ENCODE results near the gene UBE2B.
"Not testable (repeated sequence)": the region's sequence is repeated elsewhere in the genome, so short reads cannot be mapped to it uniquely, and the experiment has no call there.

UBE2B gene

GRCh38 chr5:134370871-134371833 lies at the start of gene UBE2B:
UBE2B (plus strand) TSS chr5:134371569; CDS start chr5:134371596, 27 bp downstream.
- DNase-seq (ENCODE audit: low spot score) = peak; percentile 100

GRCh38 chr5:134327327-134327726 lies 44.0 kb upstream of the UBE2B start:
- no peak for DNase-seq (ENCODE audit: low spot score)

- peak; percentile 18 for DNase-seq (ENCODE audit: low spot score)
Measured at GRCh38 chr5:134328619-134329018, 42.8 kb upstream of the UBE2B start.

GRCh38 chr5:134336833-134337232 lies 34.5 kb upstream of the UBE2B start:
- not testable (repeated sequence) for DNase-seq (ENCODE audit: low spot score)

- DNase-seq (ENCODE audit: low spot score) = not testable (repeated sequence)
Measured at GRCh38 chr5:134343500-134343899, 27.9 kb upstream of the UBE2B start.

GRCh38 chr5:134345476-134345875 lies 25.9 kb upstream of the UBE2B start:
- DNase-seq (ENCODE audit: low spot score) = not testable (repeated sequence)

- no peak for DNase-seq (ENCODE audit: low spot score)
Measured at GRCh38 chr5:134345996-134346395, 25.4 kb upstream of the UBE2B start.

- no peak for DNase-seq (ENCODE audit: low spot score)
Measured at GRCh38 chr5:134349463-134349862, 21.9 kb upstream of the UBE2B start.

- DNase-seq (ENCODE audit: low spot score) = no peak
Measured at GRCh38 chr5:134355681-134356080, 15.7 kb upstream of the UBE2B start.

- DNase-seq (ENCODE audit: low spot score) = no peak
Measured at GRCh38 chr5:134365604-134366003, 5.8 kb upstream of the UBE2B start.

GRCh38 chr5:134370311-134370870 lies 978 bp upstream of the UBE2B start:
- DNase-seq (ENCODE audit: low spot score) = peak; percentile 73

GRCh38 chr5:134371834-134372340 lies 518 bp downstream of the UBE2B start:
- DNase-seq (ENCODE audit: low spot score) = peak; percentile 74

- DNase-seq (ENCODE audit: low spot score) = not testable (repeated sequence)
Measured at GRCh38 chr5:134373633-134374032, 2.3 kb downstream of the UBE2B start.

- no peak for DNase-seq (ENCODE audit: low spot score)
Measured at GRCh38 chr5:134374232-134374631, 2.9 kb downstream of the UBE2B start.

- no peak for DNase-seq (ENCODE audit: low spot score)
Measured at GRCh38 chr5:134380346-134380745, 9.0 kb downstream of the UBE2B start.

- not testable (repeated sequence) for DNase-seq (ENCODE audit: low spot score)
Measured at GRCh38 chr5:134382204-134382603, 10.8 kb downstream of the UBE2B start.

- no peak for DNase-seq (ENCODE audit: low spot score)
Measured at GRCh38 chr5:134383980-134384697, 12.8 kb downstream of the UBE2B start.

- no peak for DNase-seq (ENCODE audit: low spot score)
Measured at GRCh38 chr5:134387443-134387842, 16.1 kb downstream of the UBE2B start.

- DNase-seq (ENCODE audit: low spot score) = no peak
Measured at GRCh38 chr5:134392301-134392700, 20.9 kb downstream of the UBE2B start.

GRCh38 chr5:134394932-134395331 lies 23.6 kb downstream of the UBE2B start:
- no peak for DNase-seq (ENCODE audit: low spot score)

GRCh38 chr5:134396274-134396673 lies 24.9 kb downstream of the UBE2B start:
- no peak for DNase-seq (ENCODE audit: low spot score)

GRCh38 chr5:134397196-134397595 lies 25.8 kb downstream of the UBE2B start:
- no peak for DNase-seq (ENCODE audit: low spot score)
